HG02884 (cell line): ENCODE data around the gene SLC25A19.
"Not testable (repeated sequence)": the region's sequence is repeated elsewhere in the genome, so short reads cannot be mapped to it uniquely, and the experiment has no call there.

Experiments
- ATAC-seq: cut with Tn5 transposase; IDR thresholded peaks from one replicate; pipeline ENCODE4 v1.9.1; 2021; ENCODE audit warnings: mild to moderate bottlenecking, moderate library complexity; ENCODE audit not compliant: unreplicated experiment

Gene SLC25A19

GRCh38 chr17:75267411-75268232 is 21.6 kb downstream of the SLC25A19 start:
- no peak for ATAC-seq

DNA sequence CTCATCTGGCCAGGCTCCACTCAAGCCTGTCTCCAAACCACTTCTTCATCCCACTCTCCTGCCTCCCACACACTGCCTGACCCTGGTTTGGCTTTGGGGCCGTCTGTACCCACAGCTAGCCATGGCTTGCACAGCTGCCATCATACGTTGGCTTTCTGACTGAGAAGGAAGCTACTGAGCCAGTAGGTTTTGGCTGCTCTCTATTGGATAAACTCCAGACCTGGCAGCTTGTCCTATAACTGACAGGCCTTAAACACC is 22.2 kb downstream of the SLC25A19 start:
- ATAC-seq, result no peak

- no peak for ATAC-seq
Measured at GRCh38 chr17:75266316-75267152, 22.7 kb downstream of the SLC25A19 start.

GRCh38 chr17:75265614-75266315 is 23.5 kb downstream of the SLC25A19 start:
- no peak for ATAC-seq

DNA sequence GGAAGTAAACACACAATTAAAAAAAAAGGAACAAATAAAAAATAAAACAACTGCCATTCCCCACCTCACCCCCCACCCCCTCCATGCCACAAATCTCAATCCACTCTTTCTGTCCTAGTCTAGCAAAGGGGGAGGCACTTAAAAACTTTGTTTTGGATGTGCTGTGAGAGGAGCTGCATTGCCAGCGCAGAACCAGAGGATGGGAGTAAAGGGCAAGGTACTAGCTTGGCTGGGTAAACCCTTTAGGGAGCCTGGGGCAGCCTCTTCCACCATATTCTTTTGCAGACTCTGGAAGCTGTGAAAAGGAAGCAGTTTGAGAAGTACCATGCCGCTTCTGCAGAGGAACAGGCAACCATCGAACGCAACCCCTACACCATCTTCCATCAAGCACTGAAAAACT is 26.2 kb downstream of the SLC25A19 start:
- ATAC-seq, result no peak

- ATAC-seq, result no peak
Measured at GRCh38 chr17:75262112-75262606, 27.1 kb downstream of the SLC25A19 start.

GRCh38 chr17:75261336-75262111 is 27.7 kb downstream of the SLC25A19 start, which contains the start of the genes GGA3 and MRPS7:
GGA3 (minus strand) TSS chr17:75261606; CDS start chr17:75261587, 19 bp downstream.
MRPS7 (plus strand) TSS chr17:75261879; CDS start chr17:75261901, 22 bp downstream.
- peak; percentile 85 for ATAC-seq

DNA sequence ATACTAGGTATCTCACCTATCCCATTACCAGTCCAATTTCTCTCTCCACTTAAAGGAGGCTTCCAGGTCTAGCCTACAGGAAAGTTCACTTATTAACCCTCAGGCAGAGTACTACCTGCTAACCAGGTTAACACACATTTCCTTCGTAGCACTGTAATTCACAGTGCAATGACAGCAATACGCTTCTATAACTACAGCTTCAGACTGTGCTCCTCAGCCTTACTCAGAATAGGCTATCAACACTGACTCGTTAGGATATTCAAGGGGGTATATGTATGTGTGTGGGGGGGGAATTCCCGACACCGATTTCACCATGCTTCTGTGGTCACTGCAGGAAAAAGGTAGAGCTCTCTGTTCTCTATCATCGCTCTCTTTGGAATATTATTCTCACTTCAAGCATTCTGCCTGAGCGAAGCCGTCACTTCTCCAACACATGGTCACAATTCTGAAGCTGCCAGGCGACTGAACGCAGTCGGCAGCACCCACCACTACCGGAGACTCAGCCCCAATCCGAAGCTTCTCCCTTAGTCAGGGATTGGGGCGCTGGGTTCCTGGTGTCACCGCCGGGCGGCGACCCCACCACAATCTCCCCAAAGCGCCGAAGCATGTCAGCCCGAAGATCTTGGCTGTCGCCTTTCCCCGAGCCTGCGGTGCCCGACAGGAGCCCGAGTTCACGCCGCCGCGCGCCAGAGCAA is 28.4 kb downstream of the SLC25A19 start:
- ATAC-seq, result peak; percentile 13

- ATAC-seq, result not testable (repeated sequence)
Measured at GRCh38 chr17:75257228-75257627, 32.0 kb downstream of the SLC25A19 start.

DNA sequence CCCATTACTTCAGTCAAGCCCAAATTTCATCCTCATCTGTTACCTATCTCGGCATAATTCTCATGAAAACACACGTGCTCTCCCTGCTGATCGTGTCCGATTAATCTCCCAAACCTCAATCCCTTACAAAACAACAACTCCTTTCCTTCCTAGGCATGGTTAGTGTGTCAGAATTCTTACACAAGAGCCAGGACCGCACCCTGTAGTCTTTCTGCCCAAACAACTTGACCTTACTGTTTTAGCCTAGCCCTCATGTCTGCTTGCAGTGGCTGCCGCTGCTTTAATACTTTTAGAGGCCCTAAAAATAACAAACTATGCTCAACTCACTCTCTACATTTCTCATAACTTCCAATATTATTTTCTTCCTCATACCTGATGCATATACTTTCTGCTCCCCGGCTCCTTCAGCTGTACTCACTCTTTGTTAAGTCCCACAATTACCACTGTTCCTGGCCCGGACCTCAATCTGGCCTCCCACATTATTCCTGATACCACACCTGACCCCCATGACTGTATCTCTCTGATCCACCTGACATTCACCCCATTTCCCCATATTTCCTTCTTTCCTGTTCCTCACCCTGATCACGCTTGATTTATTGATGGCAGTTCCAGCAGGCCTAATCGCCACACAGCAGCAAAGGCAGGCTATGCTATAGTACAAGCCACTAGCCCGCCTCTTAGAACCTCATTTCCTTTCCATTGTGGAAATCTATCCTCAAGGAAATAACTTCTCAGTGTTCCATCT is 33.1 kb downstream of the SLC25A19 start:
- ATAC-seq, result not testable (repeated sequence)

- ATAC-seq, result no peak
Measured at GRCh38 chr17:75252039-75252816, 37.0 kb downstream of the SLC25A19 start.

DNA sequence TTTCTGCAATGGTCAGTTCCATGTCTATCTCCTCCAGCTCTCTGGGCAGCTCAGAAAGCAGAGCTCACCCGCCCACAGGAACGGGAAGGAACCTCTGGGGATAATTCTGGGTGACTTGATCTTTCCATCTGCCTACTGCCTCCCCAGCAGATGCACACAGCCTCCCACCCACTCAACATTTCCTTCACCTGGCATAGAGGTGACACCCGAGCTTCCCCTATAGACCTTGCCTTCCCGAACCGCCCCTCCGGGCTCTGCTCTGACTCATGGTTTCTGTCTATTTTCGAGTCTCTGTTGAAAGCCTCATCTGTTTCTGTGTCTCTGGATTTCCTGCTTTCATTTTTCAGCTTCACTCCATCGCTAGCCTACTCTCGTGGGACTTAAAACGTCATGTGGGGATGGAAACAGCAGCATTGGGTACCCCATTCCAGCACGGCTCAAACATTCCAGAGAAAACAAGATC is 39.2 kb downstream of the SLC25A19 start:
- peak; percentile 81 for ATAC-seq

GRCh38 chr17:75249564-75249963 is 39.7 kb downstream of the SLC25A19 start:
- ATAC-seq, result peak; percentile 14

DNA sequence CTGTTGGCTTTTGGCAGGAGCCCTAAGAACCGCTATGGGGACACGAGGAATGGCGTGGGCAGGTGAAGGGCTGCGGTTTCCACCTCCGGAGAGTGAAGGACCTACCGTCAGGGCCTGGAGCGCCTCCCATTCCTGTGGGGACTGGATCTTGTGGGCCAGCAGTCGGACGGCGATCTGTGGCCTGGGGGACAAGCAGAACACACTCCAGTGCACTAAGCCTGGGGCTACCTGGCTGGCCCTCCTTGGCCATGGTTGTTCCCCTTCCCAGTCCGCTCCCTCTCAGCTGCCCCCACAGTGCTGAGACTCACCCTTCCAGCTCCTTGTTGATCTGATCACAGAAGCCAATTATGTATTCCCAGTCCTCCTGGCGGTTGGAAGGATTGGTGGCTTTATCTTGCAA is 42.8 kb downstream of the SLC25A19 start:
- ATAC-seq, result no peak

DNA sequence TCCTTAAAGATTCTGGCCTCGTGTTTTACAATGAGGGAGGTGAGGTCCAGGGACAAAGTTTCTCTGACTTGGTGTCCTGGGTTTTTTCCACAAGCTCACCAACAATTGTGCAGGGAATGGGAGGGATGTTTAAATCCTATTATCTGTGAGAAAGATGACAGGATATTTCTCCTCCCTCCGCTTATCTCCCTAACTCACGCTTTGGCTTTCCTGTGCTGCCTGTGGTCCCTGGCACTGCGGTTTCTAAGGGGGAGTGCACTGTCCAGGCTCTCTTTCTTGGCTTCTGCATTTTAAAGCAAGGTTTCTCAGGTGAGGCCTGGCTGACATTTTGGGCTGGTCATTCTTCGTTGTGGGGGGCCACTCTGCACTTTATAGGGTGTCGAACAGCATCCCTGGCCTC is 44.2 kb downstream of the SLC25A19 start:
- ATAC-seq, result no peak

DNA sequence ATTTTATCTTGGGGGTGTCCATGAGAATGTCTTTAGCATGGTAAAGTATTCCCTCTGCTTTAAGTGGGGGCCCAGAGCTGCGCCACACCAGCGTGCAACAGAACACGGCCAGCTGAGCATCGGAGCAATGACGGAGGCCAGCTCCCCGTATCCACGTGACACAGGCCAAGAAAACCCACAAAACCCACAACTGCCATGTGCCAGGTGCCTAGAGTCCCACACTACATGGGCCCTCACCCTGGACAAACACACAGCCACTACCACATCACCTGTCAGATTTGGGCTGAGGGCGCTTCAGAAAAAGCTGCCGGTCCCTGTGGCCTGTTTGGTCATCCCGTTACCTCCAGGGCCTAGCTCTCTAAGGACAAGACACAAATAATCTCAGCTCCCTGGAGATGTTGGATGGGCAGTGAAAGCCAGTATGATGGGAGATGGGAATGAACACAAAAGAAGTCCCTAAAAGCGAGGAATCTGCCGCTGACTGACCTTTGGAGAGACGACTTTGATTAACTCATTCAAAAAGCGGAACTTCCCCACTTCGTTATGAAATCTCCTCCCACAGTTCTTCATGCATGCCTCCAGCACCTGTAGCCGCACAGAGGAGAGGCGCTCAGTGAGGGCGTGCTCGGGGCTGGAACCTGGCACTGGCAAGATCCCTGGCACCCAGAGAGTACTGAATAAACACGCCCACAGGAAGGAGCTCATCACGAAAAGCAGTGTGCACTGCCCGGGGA is 44.9 kb downstream of the SLC25A19 start:
- no peak for ATAC-seq

DNA sequence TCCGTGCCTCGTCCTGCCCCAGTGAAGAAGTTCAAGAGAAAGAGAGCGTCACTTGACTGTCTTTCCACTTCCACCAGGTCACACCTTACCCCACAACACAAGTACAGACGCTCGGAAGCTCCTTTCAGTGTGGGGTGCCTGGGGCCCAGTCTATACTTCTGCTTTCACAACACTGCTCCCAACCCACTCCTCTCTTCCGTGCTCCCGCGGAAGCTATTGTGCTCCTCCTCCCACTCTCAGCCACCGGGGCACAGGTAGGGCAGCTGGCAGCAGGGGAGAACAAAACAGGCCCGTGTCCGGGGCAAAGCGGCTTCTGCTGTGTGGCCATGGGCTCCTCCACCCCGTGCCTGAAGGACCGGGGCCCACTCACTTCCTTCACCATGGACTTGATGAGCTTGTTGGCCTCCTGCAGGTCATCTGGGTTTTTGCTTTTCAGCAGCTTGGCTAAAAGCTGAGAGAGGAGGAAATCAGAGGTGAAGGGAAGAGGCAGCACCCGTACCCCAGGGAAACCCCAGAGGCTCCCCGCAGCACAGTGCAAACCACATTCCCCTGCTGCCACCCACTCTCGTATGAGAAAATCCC is 46.7 kb downstream of the SLC25A19 start:
- ATAC-seq, result no peak
